K562 (cell line): ENCODE results near the gene CD22. TPM values are rescaled to one million over a fixed set of nuclear protein-coding genes. Genes with fewer than 3 reads are reported as not detected.
A peak's percentile ranks its signal among the peaks of the same experiment; 100 is the strongest.
"Not testable (repeated sequence)": the region's sequence is repeated elsewhere in the genome, so short reads cannot be mapped to it uniquely, and the experiment has no call there.

Source experiments
- ATAC-seq: fragments of 200-7000 bp; cut with Tn5 transposase; 3 replicates; pipeline ENCODE4 v1.9.1; 2020; ENCODE audit warnings: moderate library complexity
- BruUV-seq: library from RNA; stranded (reverse); fragments of 400-500 nt; replicated peaks from 2 replicates; lab custom pipeline; 2021; lab: Mats Ljungman, UMichigan
- CTCF ChIA-PET: fragments of 300-600 bp; formaldehyde crosslinking; extraction: SDS; loops from one replicate; lab custom pipeline; 2021; ENCODE audit warnings: low intra/inter-chr PET ratio; lab: Yijun Ruan, JAX
- POLR2A ChIA-PET: fragments of 300-600, 350-650 bp; sonication (Branson Sonifier 250); formaldehyde crosslinking; extraction: SDS; loops from one replicate; lab custom pipeline; 2021; ENCODE audit warnings: antibody characterized with exemption, inconsistent platforms; lab: Yijun Ruan, JAX
- DNase-seq, 4 experiments: peaks; one replicate each; pipeline versions ENCODE4 v3.0.0 to v3.0.0-alpha.2; 2011 to 2018; ENCODE audit warnings: low spot score in 3 of 4, mixed read lengths in 3 of 4; ENCODE audit errors: extremely low read depth in 1 of 4
- FAIRE-seq: peaks from 2 replicates; lab custom pipeline; 2011; peaks lifted over from hg19 to GRCh38; lab: Jason Lieb, UNC
- H2AFZ ChIP-seq: 2 replicates; pipeline ENCODE4 v1.6.0; 2011; ENCODE audit warnings: low read depth, low read length, control low read depth, inconsistent platforms
- H3K27ac ChIP-seq: fragments of 200-600 bp; 3 replicates; pipeline ENCODE4 v1.8.0; 2011; ENCODE audit warnings: low read depth, mild to moderate bottlenecking, control low read depth, inconsistent platforms, low read length, moderate library complexity, mixed read lengths; ENCODE audit errors: extremely low read depth
- H3K27me3 ChIP-seq, 2 experiments: fragments of 300-600 bp in 1 of 2; 2 replicates in 1 of 2; 3 replicates in 1 of 2; pipeline versions ENCODE4 v1.6.0 to v1.8.0; 2011; ENCODE audit warnings: inconsistent platforms in 2 of 2, low read length in 2 of 2, mild to moderate bottlenecking in 1 of 2, mixed read lengths in 1 of 2, moderate library complexity in 1 of 2; ENCODE audit not compliant: control insufficient read depth in 2 of 2, insufficient read depth in 2 of 2
- H3K36me3 ChIP-seq: fragments of 300-600 bp; 3 replicates; pipeline ENCODE4 v1.8.0; 2011; ENCODE audit warnings: mild to moderate bottlenecking, low read length, inconsistent platforms; ENCODE audit not compliant: control insufficient read depth, insufficient read depth
- H3K4me1 ChIP-seq, 2 experiments: fragments of 200-600 bp in 1 of 2; replicated peaks in 1 of 2; 2 replicates in 1 of 2; 3 replicates in 1 of 2; pipeline versions ENCODE4 v1.5.1 to v1.8.0; 2011; ENCODE audit warnings: inconsistent platforms in 2 of 2, low read length in 2 of 2, mild to moderate bottlenecking in 1 of 2, mixed read lengths in 1 of 2, moderate library complexity in 1 of 2; ENCODE audit not compliant: control insufficient read depth in 2 of 2, insufficient read depth in 2 of 2
- H3K4me2 ChIP-seq: 2 replicates; pipeline ENCODE4 v1.6.1; 2011; ENCODE audit warnings: low read length, control low read depth, inconsistent platforms, mixed read lengths; ENCODE audit not compliant: insufficient read depth
- H3K4me3 ChIP-seq: fragments of 200-600 bp; sonication (generic), shearing (Covaris generic); 2 replicates; pipeline ENCODE4 v1.5.1; 2016; ENCODE audit warnings: control low read depth, inconsistent platforms
- H3K79me2 ChIP-seq: fragments of 200-600 bp; 3 replicates; pipeline ENCODE4 v1.8.0; 2011; ENCODE audit warnings: low read length, inconsistent platforms; ENCODE audit not compliant: control insufficient read depth, insufficient read depth
- H3K9ac ChIP-seq, 2 experiments: 2 replicates each; pipeline versions ENCODE4 v1.6.0 to v1.6.1; 2011; ENCODE audit warnings: low read depth in 2 of 2, low read length in 2 of 2, control low read depth in 1 of 2, inconsistent platforms in 1 of 2, mild to moderate bottlenecking in 1 of 2, mixed read lengths in 1 of 2; ENCODE audit not compliant: insufficient read depth in 1 of 2
- H3K9me1 ChIP-seq: one replicate; pipeline ENCODE4 v1.6.0; 2011; ENCODE audit warnings: inconsistent platforms, mild to moderate bottlenecking, low read length, moderate library complexity; ENCODE audit not compliant: control insufficient read depth, insufficient read depth
- H3K9me3 ChIP-seq: replicated peaks from 2 replicates; pipeline ENCODE4 v1.5.1; 2011; ENCODE audit warnings: low read depth, low read length, inconsistent platforms; ENCODE audit not compliant: control insufficient read depth, insufficient read depth
- H4K20me1 ChIP-seq: replicated peaks from 2 replicates; pipeline ENCODE4 v1.6.1; 2011; ENCODE audit warnings: low read length, inconsistent platforms, mixed read lengths; ENCODE audit not compliant: control insufficient read depth, insufficient read depth
- ELF4 ChIP-seq: fragments of 450-650 bp; formaldehyde crosslinking; IDR thresholded peaks from 2 replicates; pipeline ENCODE4 v1.4.0; 2022; ENCODE audit warnings: missing genetic modification characterization
- HLTF ChIP-seq: fragments of 450-650 bp; IDR thresholded peaks from 2 replicates; pipeline ENCODE4 v1.6.1; 2016
- LARP7 ChIP-seq: fragments of 450-650 bp; IDR thresholded peaks from 2 replicates; pipeline ENCODE4 v1.6.1; 2016
- MTA1 ChIP-seq: fragments of 450-650 bp; IDR thresholded peaks from 2 replicates; pipeline ENCODE4 v1.6.1; 2017; ENCODE audit warnings: borderline replicate concordance
- ZNF512 ChIP-seq: IDR thresholded peaks from 2 replicates; pipeline ENCODE4 v1.6.1; 2016; ENCODE audit warnings: missing genetic modification characterization, missing compliant biosample characterization
- ZNF589 ChIP-seq: fragments of 200-800 bp; sonication (Bioruptor generic); IDR thresholded peaks from 2 replicates; pipeline ENCODE4 v1.6.1; 2016; ENCODE audit warnings: low read depth, missing genetic modification characterization, missing compliant biosample characterization
- in situ Hi-C: fragments of 300-500 bp; cut with MboI; formaldehyde crosslinking; loops from 4 replicates; pipeline ENCODE4 v1.15.0; 2018; ENCODE audit warnings: inconsistent platforms, mixed read lengths
- intact Hi-C: fragments of 100-400 bp; cut with micrococcal nuclease; formaldehyde crosslinking; loops from 2 replicates; pipeline ENCODE4 v1.14.2; 2022
- polyA plus RNA-seq, 8 experiments: library from polyadenylated mRNA; depleted of rRNA in 4 of 8; stranded (reverse) in 5 of 8; unstranded in 3 of 8; fragments of >200 nt; fragmentation: Nextera tagmentation in 2 of 8; fragmentation: Illumina TruSeq in 1 of 8; extraction: Ambion mirVana in 2 of 8; extraction: Trizol in 1 of 8; gene quantifications; 2 replicates each; pipeline versions ENCODE4 v1.2.1 to v1.2.3, GENCODE V29; 2011 to 2014; ENCODE audit warnings: inconsistent platforms in 1 of 8, missing spikeins in 1 of 8
- total RNA-seq, 7 experiments: library from RNA; depleted of rRNA in 6 of 7; stranded (reverse); fragments of >200 nt in 6 of 7; fragmentation: Illumina TruSeq in 2 of 7; extraction: Trizol in 2 of 7; gene quantifications; 2 replicates each; pipeline versions ENCODE4 v1.2.1 to v1.2.3, GENCODE V29; 2011 to 2021; ENCODE audit warnings: low replicate concordance in 1 of 7

The CD22 gene
- total and polyA plus RNA-seq, 9 of the 15 experiments (the other 6 are each of a cell fraction or from before 2014, with no cell fraction given), result 0.29 to 5.0 (median 3.5) TPM

GRCh38 chr19:35374031-35374430 is 45.0 kb downstream of the CD22 start:
- POLR2A ChIA-PET, result interaction anchor here (0.7 to 1.1 kb wide), 3 partner anchors 10 to 117 kb away, joined by 3 read pairs; no protein-coding TSS in a partner anchor
- H3K4me1 ChIP-seq, H3K9me3 ChIP-seq, CTCF ChIA-PET, BruUV-seq, DNase-seq, H4K20me1 ChIP-seq, H3K27me3 ChIP-seq, in situ Hi-C loops, H2AFZ ChIP-seq, H3K4me2 ChIP-seq, H3K27ac ChIP-seq, H3K4me3 ChIP-seq, H3K9ac ChIP-seq, H3K9me1 ChIP-seq, FAIRE-seq, intact Hi-C loops, H3K36me3 ChIP-seq, H3K79me2 ChIP-seq, ATAC-seq: not testable (repeated sequence)
- TF ChIP-seq LARP7, result 0 out of 2 replicates have a peak, but pooled peaks have one; percentile 62
- TF ChIP-seq ELF4 (CRISPR knock-in tag), result 0 out of 2 replicates have a peak, but pooled peaks have one; percentile 53
- TF ChIP-seq MTA1, result peak; percentile 35; the same call in 1 of the 2 replicates
- TF ChIP-seq ZNF512 (tag), result peak; percentile 100
- peak; percentile 0; the same call in 1 of the 2 replicates for TF ChIP-seq ZNF589 (CRISPR knock-in tag)
- 0 out of 2 replicates have a peak, but pooled peaks have one; percentile 25 for TF ChIP-seq HLTF
